Urothelium cell line (cell line): Measurements from ENCODE around the gene CFAP65.

ENCODE experiments used
- DNase-seq: peaks from one replicate; pipeline ENCODE4 v3.0.0; 2011; ENCODE audit warnings: low spot score, mixed read lengths
- FAIRE-seq: peaks from 2 replicates; lab custom pipeline; 2011; peaks lifted over from hg19 to GRCh38; lab: Jason Lieb, UNC

Gene CFAP65

GRCh38 chr2:219017201-219017931 is 23.9 kb downstream of the CFAP65 start:
- FAIRE-seq (no peak), DNase-seq (no peak)

GRCh38 chr2:219016721-219017120 is 24.6 kb downstream of the CFAP65 start:
- FAIRE-seq (no peak), DNase-seq (no peak)

GRCh38 chr2:219010873-219011272 is 30.4 kb downstream of the CFAP65 start:
- DNase-seq (no peak), FAIRE-seq (no peak)

GRCh38 chr2:219010162-219010756 is 31.1 kb downstream of the CFAP65 start:
- FAIRE-seq (no peak), DNase-seq (peak; percentile 65)

GRCh38 chr2:219009294-219009693 is 32.0 kb downstream of the CFAP65 start:
- DNase-seq (no peak), FAIRE-seq (no peak)

- no peak for DNase-seq
- no peak for FAIRE-seq
Measured at GRCh38 chr2:219003979-219004378, 37.3 kb downstream of the CFAP65 start.

GRCh38 chr2:219003267-219003634 is 38.1 kb downstream of the CFAP65 start:
- DNase-seq (no peak), FAIRE-seq (no peak)

- peak; percentile 13 for FAIRE-seq
- DNase-seq, result no peak
Measured at GRCh38 chr2:219002395-219003266, 38.7 kb downstream of the CFAP65 start.

- FAIRE-seq (no peak), DNase-seq (peak; percentile 50)
Measured at GRCh38 chr2:219001577-219002394, 39.5 kb downstream of the CFAP65 start.

- no peak for DNase-seq
- no peak for FAIRE-seq
Measured at GRCh38 chr2:219001100-219001576, 40.2 kb downstream of the CFAP65 start.

- FAIRE-seq (no peak), DNase-seq (no peak)
Measured at GRCh38 chr2:219000569-219000960, 40.8 kb downstream of the CFAP65 start.

GRCh38 chr2:218999881-219000568 is 41.3 kb downstream of the CFAP65 start:
- FAIRE-seq, result no peak

GRCh38 chr2:218999021-218999880 is 42.1 kb downstream of the CFAP65 start:
- FAIRE-seq, result no peak

More at GRCh38 chr2:218999881-219000568, 41.3 kb downstream of the CFAP65 start:
- no peak for DNase-seq

GRCh38 chr2:218998414-218999002 is 42.8 kb downstream of the CFAP65 start:
- no peak for DNase-seq
- no peak for FAIRE-seq

More at GRCh38 chr2:218999021-218999880, 42.1 kb downstream of the CFAP65 start:
- DNase-seq, result no peak

GRCh38 chr2:218997731-218998130 is 43.6 kb downstream of the CFAP65 start:
- DNase-seq, result no peak
- no peak for FAIRE-seq

GRCh38 chr2:218996937-218997336 is 44.4 kb downstream of the CFAP65 start:
- DNase-seq, result no peak

GRCh38 chr2:218995972-218996711 is 45.2 kb downstream of the CFAP65 start:
- peak; percentile 97 for DNase-seq
- peak; percentile 98 for FAIRE-seq

More at GRCh38 chr2:218996937-218997336, 44.4 kb downstream of the CFAP65 start:
- no peak for FAIRE-seq

- no peak for FAIRE-seq
- DNase-seq, result no peak
Measured at GRCh38 chr2:218995561-218995960, 45.8 kb downstream of the CFAP65 start.
